Measurements from ENCODE around the gene CEMIP. TPM values are rescaled to one million over a fixed set of nuclear protein-coding genes. Genes with fewer than 3 reads are reported as not detected.
"Not testable (repeated sequence)": the region's sequence is repeated elsewhere in the genome, so short reads cannot be mapped to it uniquely, and the experiment has no call there.

CEMIP gene
- total and polyA plus RNA-seq, 2 experiments from 2014 or later, result 0.27 to 2.1 TPM

- TF ChIP-seq ZNF462 (CRISPR knock-in tag; IDR thresholded peaks at IDR 0.05) (no peak), NANOG (IDR thresholded peaks at IDR 0.05; ENCODE audit: borderline replicate concordance) (no peak)
Measured at GRCh38 chr15:80761754-80762153, 17.4 kb upstream of the CEMIP start (continued).

GRCh38 chr15:80763235-80763634, 15.9 kb upstream of the CEMIP start:
- not testable (repeated sequence) for H3K27me3 Mint-ChIP-seq (ENCODE audit: insufficient read depth, low read depth, poor library complexity); H3K9me3 Mint-ChIP-seq; H3K9me2 ChIP-seq (ENCODE audit: insufficient read depth)

GRCh38 chr15:80764535-80764934, 14.6 kb upstream of the CEMIP start:
- Mint-ChIP-seq H3K4me3 (no peak overlapping the region), H3K36me3 (ENCODE audit: low read depth) (no peaks in the 10 kb centered on the region), H3K27ac (no peak overlapping the region), H3K9me3 (no peaks in the 10 kb centered on the region; the same call in 2 of the 3 replicates), H3K27me3 (ENCODE audit: insufficient read depth, low read depth, poor library complexity) (peaks cover 6% of the 10 kb centered on the region), H3K4me1 (peaks cover 7% of the 10 kb centered on the region)
- Histone ChIP-seq H3K27ac (ENCODE audit: low read depth) (no peak overlapping the region), H3K79me2 (replicated peaks; ENCODE audit: insufficient read depth) (no peaks in the 10 kb centered on the region), H3K4me1 (ENCODE audit: insufficient read depth) (0 out of 2 replicates have a peak, but pooled peaks cover 8% of the 10 kb centered on the region), H4K20me1 (replicated peaks; ENCODE audit: insufficient read depth) (no peaks in the 10 kb centered on the region), H3K4me3 (no peak overlapping the region), H3F3A (replicated peaks; ENCODE audit: low read depth) (no peaks in the 10 kb centered on the region), H3K9me2 (ENCODE audit: insufficient read depth) (peaks cover 4% of the 10 kb centered on the region; the same call in 1 of the 2 replicates), H3K36me3 (ENCODE audit: insufficient read depth) (no peaks in the 10 kb centered on the region), H3K4me2 (no peak overlapping the region), H2AFZ (no peak overlapping the region), H3K27me3 (ENCODE audit: insufficient read depth) (no peaks in the 10 kb centered on the region)
- DNase-seq (ENCODE audit: low spot score) (no peak), ATAC-seq (no peak)
- no peak for TF ChIP-seq EZH2 (IDR thresholded peaks at IDR 0.05; ENCODE audit: low read depth, unreplicated experiment)
- TF ChIP-seq EZH2phosphoT487 (IDR thresholded peaks at IDR 0.05; ENCODE audit: unreplicated experiment), result no peak
- TF ChIP-seq REST (IDR thresholded peaks at IDR 0.05; ENCODE audit: unreplicated experiment), result no peak
- no peak for TF ChIP-seq STAT1 (IDR thresholded peaks at IDR 0.05; ENCODE audit: unreplicated experiment)
- no peak for TF ChIP-seq POLR2AphosphoS5 (IDR thresholded peaks at IDR 0.05; ENCODE audit: low read depth)
- TF ChIP-seq CREB1 (CRISPR knock-in tag; IDR thresholded peaks at IDR 0.05; ENCODE audit: low read depth), result no peak
- no peak for TF ChIP-seq ETS1 (IDR thresholded peaks at IDR 0.05)

More at GRCh38 chr15:80763235-80763634, 15.9 kb upstream of the CEMIP start:
- not testable (repeated sequence) for H3K4me3 ChIP-seq; H3F3A ChIP-seq (replicated peaks; ENCODE audit: low read depth); H3K4me2 ChIP-seq; H3K36me3 Mint-ChIP-seq (ENCODE audit: low read depth); H3K4me3 Mint-ChIP-seq; H3K4me1 ChIP-seq (ENCODE audit: insufficient read depth); H2AFZ ChIP-seq; H3K79me2 ChIP-seq (replicated peaks; ENCODE audit: insufficient read depth); H3K27ac Mint-ChIP-seq; H3K36me3 ChIP-seq (ENCODE audit: insufficient read depth); DNase-seq (ENCODE audit: low spot score); H3K27ac ChIP-seq (ENCODE audit: low read depth); H3K4me1 Mint-ChIP-seq; ATAC-seq; H3K27me3 ChIP-seq (ENCODE audit: insufficient read depth); H4K20me1 ChIP-seq (replicated peaks; ENCODE audit: insufficient read depth)
